GM12892 (cell line): ENCODE measurements around the gene PRCC.

Experiments used
- POLR2A ChIP-seq: IDR thresholded peaks from 2 replicates; pipeline ENCODE4 v1.6.1; 2011; ENCODE audit warnings: low read depth, low read length, control low read depth
- POLR2AphosphoS5 ChIP-seq: IDR thresholded peaks from 2 replicates; pipeline ENCODE4 v1.6.1; 2011; ENCODE audit warnings: low read depth, low read length, control low read depth

- TF ChIP-seq POLR2A: no peak
- TF ChIP-seq POLR2AphosphoS5: no peak
Observed at GRCh38 chr1:156821801-156822200, 54.5 kb downstream of the PRCC start.
